Epithelial cell of proximal tubule (primary cell): ENCODE data around the gene ENGASE. TPM values are rescaled to one million over a fixed set of nuclear protein-coding genes. Genes with fewer than 3 reads are reported as not detected.

Experiments
- DNase-seq: peaks from one replicate; pipeline ENCODE4 v3.0.0-alpha.2; 2011; ENCODE audit warnings: low read depth
- H3K4me3 ChIP-seq: 2 replicates; pipeline ENCODE4 v1.5.1; 2011; ENCODE audit warnings: low read depth, mild to moderate bottlenecking, low read length
- total RNA-seq: library from RNA; depleted of rRNA; stranded (reverse); fragments of >200 nt; gene quantifications from 2 replicates; pipeline ENCODE4 v1.2.3, GENCODE V29; 2015
- TF ChIP-seq, protein P1 (sequence below): conservative IDR thresholded peaks from 2 replicates; pipeline ENCODE4 v1.5.1; 2012; ENCODE audit warnings: low read depth, mild to moderate bottlenecking, low read length

Gene ENGASE
- total RNA-seq, 1 donor from 2014 or later: 10.4 TPM

DNA sequence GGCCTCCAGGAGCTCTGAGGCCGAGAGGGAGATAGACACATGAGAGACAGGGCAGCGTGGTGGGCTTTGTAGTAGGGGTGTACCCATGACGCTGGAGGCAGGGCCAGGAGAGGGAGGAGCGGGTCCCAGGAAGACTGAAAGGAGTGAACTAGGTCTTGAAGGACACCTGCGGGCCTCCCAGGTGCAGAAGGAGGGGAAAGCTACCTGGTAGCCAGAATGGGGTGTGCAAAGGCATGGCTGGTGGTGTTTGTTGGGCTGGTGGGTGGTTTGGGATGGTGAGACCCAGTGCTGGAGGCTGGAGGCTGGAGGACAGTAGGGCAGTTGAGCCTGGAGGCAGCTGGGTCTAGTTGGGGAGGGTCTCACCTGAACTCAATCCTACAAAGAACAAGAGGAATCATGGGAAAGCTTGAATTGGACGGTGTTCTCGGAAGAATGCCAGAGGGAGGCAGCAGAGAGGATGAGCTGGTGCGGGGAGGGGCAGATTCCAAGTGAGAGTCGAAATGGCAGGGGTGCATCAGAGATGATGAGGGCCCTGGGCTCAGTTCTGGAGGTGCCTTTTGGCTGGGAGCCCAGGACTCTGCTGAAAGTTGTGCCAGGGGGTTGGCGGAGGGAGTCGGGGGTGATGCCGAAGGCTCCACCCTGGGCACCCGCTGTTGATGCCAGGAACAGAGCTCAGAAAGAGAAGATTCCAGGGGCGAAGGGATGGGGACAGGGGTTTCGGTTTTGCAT, 29.5 kb upstream of the ENGASE start:
- TF ChIP-seq, protein P1, sequence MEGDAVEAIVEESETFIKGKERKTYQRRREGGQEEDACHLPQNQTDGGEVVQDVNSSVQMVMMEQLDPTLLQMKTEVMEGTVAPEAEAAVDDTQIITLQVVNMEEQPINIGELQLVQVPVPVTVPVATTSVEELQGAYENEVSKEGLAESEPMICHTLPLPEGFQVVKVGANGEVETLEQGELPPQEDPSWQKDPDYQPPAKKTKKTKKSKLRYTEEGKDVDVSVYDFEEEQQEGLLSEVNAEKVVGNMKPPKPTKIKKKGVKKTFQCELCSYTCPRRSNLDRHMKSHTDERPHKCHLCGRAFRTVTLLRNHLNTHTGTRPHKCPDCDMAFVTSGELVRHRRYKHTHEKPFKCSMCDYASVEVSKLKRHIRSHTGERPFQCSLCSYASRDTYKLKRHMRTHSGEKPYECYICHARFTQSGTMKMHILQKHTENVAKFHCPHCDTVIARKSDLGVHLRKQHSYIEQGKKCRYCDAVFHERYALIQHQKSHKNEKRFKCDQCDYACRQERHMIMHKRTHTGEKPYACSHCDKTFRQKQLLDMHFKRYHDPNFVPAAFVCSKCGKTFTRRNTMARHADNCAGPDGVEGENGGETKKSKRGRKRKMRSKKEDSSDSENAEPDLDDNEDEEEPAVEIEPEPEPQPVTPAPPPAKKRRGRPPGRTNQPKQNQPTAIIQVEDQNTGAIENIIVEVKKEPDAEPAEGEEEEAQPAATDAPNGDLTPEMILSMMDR: no peak
- no peak overlapping the region for H3K4me3 ChIP-seq
- no peak for DNase-seq

DNA sequence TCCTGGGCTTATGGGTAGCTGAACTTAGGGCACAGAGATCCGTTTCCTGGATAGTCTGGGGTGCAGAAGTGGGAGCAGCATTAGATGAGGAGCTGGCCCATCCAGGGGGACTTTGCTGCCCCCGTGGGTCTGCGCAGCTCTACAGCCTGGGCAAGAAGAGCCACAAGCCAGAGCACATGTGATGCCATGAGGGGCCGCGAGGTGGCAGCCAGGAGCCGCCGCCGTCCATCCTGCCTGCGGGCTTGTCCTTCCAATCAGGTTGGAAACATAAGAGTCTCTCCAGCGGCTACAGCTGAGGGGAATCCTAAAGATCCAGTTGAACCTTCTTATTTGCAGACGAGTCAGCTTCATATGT, 28.8 kb upstream of the ENGASE start:
- TF ChIP-seq, protein P1: peak; percentile 84
- DNase-seq: no peak

DNA sequence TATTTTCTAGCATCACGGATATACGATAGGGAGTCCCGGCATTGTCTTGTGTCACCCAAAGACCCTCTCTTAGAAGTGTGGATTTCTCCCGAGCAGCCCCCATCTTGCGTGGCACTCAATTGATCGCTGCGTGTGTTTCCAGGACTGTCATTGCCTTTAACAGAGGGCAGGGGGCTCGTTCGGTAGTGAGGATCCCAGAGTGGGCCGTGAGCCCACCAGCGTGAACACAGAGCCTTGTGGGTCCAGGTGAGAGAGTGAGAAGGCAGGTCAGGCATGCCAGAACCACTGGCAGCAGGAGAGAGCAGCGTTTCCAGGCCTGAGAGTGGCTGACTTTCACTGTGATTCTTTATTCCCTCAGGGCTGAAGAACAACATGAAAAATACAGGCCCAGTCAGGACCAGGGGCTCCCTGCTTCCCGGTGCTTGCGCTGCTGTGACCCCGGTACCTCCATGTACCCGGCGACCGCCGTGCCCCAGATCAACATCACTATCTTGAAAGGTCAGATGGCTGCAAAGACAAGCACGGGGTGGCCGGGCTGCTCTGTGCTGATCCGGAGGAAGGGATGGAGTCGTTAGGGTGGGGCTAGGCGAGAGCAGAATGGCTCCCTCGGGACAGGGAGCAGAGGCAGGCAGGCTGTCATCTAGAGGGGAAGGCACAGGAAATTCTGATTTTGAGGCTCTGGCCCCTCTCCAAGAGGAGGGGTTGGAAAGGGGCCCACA, 28.3 kb upstream of the ENGASE start:
- H3K4me3 ChIP-seq: no peak overlapping the region
- no peak for DNase-seq
- TF ChIP-seq, protein P1: no peak

More for the DNA sequence above, 28.8 kb upstream of the ENGASE start:
- H3K4me3 ChIP-seq: no peak overlapping the region

DNA sequence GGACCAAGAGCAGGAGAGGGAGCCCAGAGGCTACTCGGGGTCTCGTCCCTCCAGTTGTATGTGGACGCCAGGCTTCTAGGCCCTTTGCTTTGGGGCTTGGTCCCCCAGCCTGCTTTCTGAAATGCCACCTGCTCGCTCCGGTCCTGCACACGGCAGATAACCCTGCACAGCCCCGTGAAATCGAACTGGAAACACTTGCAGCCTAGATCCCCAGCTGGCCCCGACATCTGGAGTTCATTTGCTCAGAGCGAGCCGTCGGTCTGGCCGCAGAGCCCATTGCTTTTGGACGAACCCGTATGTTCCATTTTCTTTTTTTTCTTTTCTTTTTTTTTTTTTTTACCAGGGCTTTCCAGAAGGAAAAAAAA, 27.7 kb upstream of the ENGASE start:
- TF ChIP-seq, protein P1: no peak
- no peak overlapping the region for H3K4me3 ChIP-seq
- DNase-seq: no peak

DNA sequence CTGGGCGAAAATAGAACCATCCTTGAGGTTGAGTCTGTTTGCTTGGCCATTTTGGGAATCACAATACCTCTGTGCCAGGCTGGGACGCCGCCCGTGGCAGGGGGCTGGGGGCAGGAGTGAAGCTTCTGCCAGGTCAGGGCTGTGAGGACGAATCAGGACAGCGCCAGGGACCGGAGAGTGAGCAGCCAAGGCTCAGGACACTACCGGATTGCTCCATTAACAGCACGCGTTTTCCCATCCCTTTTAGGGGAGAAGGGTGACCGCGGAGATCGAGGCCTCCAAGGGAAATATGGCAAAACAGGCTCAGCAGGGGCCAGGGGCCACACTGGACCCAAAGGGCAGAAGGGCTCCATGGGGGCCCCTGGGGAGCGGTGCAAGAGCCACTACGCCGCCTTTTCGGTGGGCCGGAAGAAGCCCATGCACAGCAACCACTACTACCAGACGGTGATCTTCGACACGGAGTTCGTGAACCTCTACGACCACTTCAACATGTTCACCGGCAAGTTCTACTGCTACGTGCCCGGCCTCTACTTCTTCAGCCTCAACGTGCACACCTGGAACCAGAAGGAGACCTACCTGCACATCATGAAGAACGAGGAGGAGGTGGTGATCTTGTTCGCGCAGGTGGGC, 27.2 kb upstream of the ENGASE start:
- TF ChIP-seq, protein P1: no peak
- no peak overlapping the region for H3K4me3 ChIP-seq
- DNase-seq: no peak

DNA sequence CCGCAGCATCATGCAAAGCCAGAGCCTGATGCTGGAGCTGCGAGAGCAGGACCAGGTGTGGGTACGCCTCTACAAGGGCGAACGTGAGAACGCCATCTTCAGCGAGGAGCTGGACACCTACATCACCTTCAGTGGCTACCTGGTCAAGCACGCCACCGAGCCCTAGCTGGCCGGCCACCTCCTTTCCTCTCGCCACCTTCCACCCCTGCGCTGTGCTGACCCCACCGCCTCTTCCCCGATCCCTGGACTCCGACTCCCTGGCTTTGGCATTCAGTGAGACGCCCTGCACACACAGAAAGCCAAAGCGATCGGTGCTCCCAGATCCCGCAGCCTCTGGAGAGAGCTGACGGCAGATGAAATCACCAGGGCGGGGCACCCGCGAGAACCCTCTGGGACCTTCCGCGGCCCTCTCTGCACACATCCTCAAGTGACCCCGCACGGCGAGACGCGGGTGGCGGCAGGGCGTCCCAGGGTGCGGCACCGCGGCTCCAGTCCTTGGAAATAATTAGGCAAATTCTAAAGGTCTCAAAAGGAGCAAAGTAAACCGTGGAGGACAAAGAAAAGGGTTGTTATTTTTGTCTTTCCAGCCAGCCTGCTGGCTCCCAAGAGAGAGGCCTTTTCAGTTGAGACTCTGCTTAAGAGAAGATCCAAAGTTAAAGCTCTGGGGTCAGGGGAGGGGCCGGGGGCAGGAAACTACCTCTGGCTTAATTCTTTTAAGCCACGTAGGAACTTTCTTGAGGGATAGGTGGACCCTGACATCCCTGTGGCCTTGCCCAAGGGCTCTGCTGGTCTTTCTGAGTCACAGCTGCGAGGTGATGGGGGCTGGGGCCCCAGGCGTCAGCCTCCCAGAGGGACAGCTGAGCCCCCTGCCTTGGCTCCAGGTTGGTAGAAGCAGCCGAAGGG, 26.4 kb upstream of the ENGASE start:
- TF ChIP-seq, protein P1: no peak
- H3K4me3 ChIP-seq: no peak overlapping the region
- no peak for DNase-seq
